GM19035 (cell line): ENCODE data around the gene FAM234A.

ENCODE experiments used
- ATAC-seq: cut with Tn5 transposase; IDR thresholded peaks from one replicate; pipeline ENCODE4 v1.9.1; 2021; ENCODE audit not compliant: unreplicated experiment

FAM234A gene

GRCh38 chr16:296276-296675 is 61.7 kb downstream of the FAM234A start:
- no peak for ATAC-seq

DNA sequence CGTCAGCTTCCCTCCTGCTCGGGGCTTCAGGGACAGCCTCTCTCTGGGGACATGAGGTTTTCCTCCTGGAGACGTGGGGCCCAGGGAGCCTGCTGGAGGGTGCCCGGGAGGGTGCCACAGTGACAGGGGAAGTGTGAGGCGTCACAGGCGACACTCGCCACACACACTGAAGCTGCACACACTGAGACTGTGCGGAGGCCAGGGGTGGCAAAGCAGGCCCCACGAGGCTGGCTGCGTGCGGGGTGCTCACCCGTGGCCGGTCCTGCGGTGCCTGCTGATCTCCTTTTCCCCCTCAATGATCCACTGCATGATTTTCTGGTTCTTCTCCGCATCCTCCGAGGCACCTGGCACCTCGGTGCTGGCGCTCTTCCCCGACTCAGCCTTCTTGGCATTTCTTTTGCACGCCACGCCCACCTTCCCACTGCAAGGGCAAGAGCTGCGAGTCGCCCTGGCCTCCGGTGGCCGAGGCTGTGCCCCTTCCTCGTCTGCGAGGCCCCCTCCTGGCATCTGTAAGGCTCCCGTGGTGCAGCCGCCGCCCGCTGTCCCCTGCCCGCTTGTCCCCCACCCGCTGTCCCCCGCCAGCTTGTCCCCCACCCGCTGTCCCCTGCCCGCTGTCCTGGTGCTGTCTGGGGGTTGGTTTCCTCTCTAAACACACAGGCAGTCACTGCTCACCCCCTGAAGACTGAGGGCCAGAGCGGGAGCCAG is 62.3 kb downstream of the FAM234A start:
- no peak for ATAC-seq

- ATAC-seq: no peak
Observed at GRCh38 chr16:297832-298231, 63.2 kb downstream of the FAM234A start.

- ATAC-seq: no peak
Observed at GRCh38 chr16:301235-301634, 66.6 kb downstream of the FAM234A start.

DNA sequence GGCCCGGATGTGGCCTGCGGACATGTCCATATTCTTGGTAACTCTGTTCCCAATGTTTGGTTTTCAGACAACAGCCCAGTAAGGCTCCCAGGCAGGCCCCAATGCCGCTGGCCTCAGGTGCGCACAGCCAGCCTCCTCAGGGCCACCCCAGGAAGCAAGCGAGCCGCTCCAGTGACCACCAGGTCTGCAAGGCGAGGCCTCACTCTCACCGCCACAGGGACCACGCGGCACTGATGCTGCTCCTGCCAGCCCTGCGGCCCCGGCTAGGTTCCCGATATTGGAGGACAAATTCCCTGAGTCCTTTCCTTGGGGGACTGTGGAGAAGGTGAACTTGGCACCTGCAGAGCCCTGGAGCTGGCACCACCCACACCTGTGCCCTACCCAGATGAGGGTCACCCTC is 67.3 kb downstream of the FAM234A start:
- ATAC-seq: no peak

- ATAC-seq: no peak
Observed at GRCh38 chr16:303760-304505, 69.3 kb downstream of the FAM234A start.

DNA sequence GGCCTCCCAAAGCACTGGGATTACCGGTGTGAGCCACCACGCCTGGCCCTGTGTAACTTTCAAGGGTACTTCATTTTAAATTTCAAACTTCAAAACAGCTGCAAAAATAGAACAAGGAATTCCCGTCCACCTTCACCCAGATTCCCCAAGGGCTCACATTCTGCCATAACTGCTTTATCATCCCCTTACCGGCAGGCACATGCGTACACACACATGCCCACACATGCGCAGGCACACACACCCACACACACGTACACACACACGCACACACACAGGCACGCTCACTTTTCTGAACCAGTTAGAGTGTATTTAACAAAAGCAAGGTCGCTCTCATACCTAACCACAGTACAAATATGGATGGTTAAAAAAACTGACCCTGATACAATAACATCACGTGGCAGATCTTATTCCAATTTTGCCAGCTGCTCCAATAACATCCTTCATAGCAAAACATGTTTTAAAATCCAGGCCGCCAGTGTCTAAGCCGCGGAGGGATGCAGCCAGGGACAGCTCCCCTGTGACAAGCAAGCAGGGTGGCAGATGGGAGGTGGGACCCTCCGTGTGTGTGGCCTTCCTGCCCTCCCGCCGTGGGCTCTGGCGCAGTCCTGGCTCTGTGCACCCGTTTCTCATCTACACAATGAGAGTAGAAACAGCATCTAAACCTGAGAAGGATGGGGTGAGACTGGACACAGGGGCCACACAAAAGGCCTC is 71.5 kb downstream of the FAM234A start:
- no peak for ATAC-seq

- ATAC-seq: no peak
Observed at GRCh38 chr16:306911-307370, 72.3 kb downstream of the FAM234A start.

- no peak for ATAC-seq
Observed at GRCh38 chr16:307691-308312, 73.2 kb downstream of the FAM234A start.

- no peak for ATAC-seq
Observed at GRCh38 chr16:309476-309875, 74.9 kb downstream of the FAM234A start.

GRCh38 chr16:311725-312124 is 77.1 kb downstream of the FAM234A start:
- no peak for ATAC-seq

- no peak for ATAC-seq
Observed at GRCh38 chr16:314351-314750, 79.7 kb downstream of the FAM234A start.

DNA sequence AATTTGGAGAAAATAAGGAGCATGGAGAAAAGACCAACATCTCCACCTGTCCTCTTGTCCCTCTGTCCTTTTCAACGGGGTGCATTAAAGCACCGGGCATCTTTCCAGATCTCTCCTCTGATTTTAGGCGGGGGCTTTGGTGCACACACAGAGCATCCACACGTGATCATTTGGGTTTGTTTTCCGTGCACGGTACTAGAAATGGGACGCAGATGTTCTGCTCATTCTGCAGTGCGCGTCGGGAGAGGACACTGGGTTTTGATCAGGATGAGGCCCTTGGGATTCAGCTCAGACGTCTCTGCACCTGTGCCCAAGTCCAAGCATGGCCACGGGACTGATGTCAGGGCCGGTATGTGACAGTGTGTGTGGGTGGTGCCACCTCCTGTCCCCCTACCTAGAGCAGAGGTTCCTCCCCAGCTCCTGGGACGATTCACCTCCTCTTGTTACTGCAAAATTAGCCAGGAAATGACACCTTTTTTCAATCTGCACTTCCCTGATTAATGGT is 80.2 kb downstream of the FAM234A start:
- ATAC-seq: no peak
